K562 (cell line): ENCODE results near the gene PLEKHN1. TPM values are rescaled to one million over a fixed set of nuclear protein-coding genes. Genes with fewer than 3 reads are reported as not detected.

ENCODE experiments used
- ARID3A ChIP-seq: IDR thresholded peaks from 2 replicates; pipeline ENCODE4 v1.6.1; 2012; ENCODE audit warnings: low read depth, low read length, improper control_type of control experiment, borderline replicate concordance
- BRF1 ChIP-seq: IDR thresholded peaks from 3 replicates; pipeline ENCODE4 v1.6.1; 2011; ENCODE audit warnings: borderline replicate concordance, mild to moderate bottlenecking; ENCODE audit not compliant: insufficient read length; ENCODE audit errors: extremely low read depth
- E2F3 ChIP-seq: fragments of 250-450 bp; sonication (Bioruptor Pico); IDR thresholded peaks from 2 replicates; pipeline ENCODE4 v1.4.0; 2020; ENCODE audit warnings: mild to moderate bottlenecking
- FOXK2 ChIP-seq, 2 experiments: fragments of 450-650 bp; IDR thresholded peaks in 1 of 2; conservative IDR thresholded peaks in 1 of 2; 2 replicates each; pipeline ENCODE4 v1.6.1; 2016; ENCODE audit warnings: low read depth in 2 of 2, mild to moderate bottlenecking in 1 of 2
- FOXO4 ChIP-seq: fragments of 450-650 bp; formaldehyde crosslinking; IDR thresholded peaks from 2 replicates; pipeline ENCODE4 v1.4.0; 2020; ENCODE audit warnings: mild to moderate bottlenecking, moderate library complexity
- IRF9 ChIP-seq: fragments of 450-650 bp; IDR thresholded peaks from 2 replicates; pipeline ENCODE4 v1.6.1; 2016; ENCODE audit warnings: missing biosample characterization, missing genetic modification characterization
- JUNB ChIP-seq: fragments of 450-650 bp; formaldehyde crosslinking; conservative IDR thresholded peaks from 2 replicates; pipeline ENCODE4 v1.4.0; 2020; ENCODE audit warnings: mild to moderate bottlenecking
- MAZ ChIP-seq, 2 experiments: fragments of 450-650 bp in 1 of 2; sonication (generic) in 1 of 2; formaldehyde crosslinking; IDR thresholded peaks in 1 of 2; conservative IDR thresholded peaks in 1 of 2; 2 replicates each; pipeline versions ENCODE4 v1.4.0 to v1.5.0; 2020; ENCODE audit warnings: mild to moderate bottlenecking in 1 of 2, missing genetic modification reagents in 1 of 2
- MTA3 ChIP-seq: fragments of 450-650 bp; formaldehyde crosslinking; IDR thresholded peaks from 2 replicates; pipeline ENCODE4 v1.6.1; 2017; ENCODE audit warnings: mild to moderate bottlenecking, borderline replicate concordance
- MYC ChIP-seq, 2 experiments: fragments of 250-450 bp in 1 of 2; sonication (Bioruptor Pico) in 1 of 2; IDR thresholded peaks; 2 replicates each; pipeline versions ENCODE4 v1.5.1 to v1.6.1; 2012 to 2021; ENCODE audit warnings: low read depth in 2 of 2, borderline replicate concordance in 1 of 2, improper control_type of control experiment in 1 of 2, low read length in 1 of 2, mild to moderate bottlenecking in 1 of 2, moderate library complexity in 1 of 2
- NBN ChIP-seq: fragments of 450-650 bp; IDR thresholded peaks from 2 replicates; pipeline ENCODE4 v1.6.1; 2016; ENCODE audit warnings: low read depth, mild to moderate bottlenecking
- NCOA2 ChIP-seq, 2 experiments: fragments of 450-650 bp; IDR thresholded peaks; 2 replicates each; pipeline ENCODE4 v1.6.1; 2018; ENCODE audit warnings: mild to moderate bottlenecking in 2 of 2, moderate library complexity in 1 of 2; ENCODE audit not compliant: partially characterized antibody in 2 of 2
- PML ChIP-seq: IDR thresholded peaks from 2 replicates; pipeline ENCODE4 v1.6.1; 2012; ENCODE audit warnings: low read length, inconsistent platforms
- POLR2G ChIP-seq: fragments of 200-400 bp; formaldehyde crosslinking; IDR thresholded peaks from 2 replicates; pipeline ENCODE4 v1.6.1; 2017; ENCODE audit warnings: low read depth, mild to moderate bottlenecking, antibody characterized with exemption, low read length, moderate library complexity
- RBBP5 ChIP-seq: fragments of 200-600 bp; sonication (generic); IDR thresholded peaks from 2 replicates; pipeline ENCODE4 v1.6.1; 2012; ENCODE audit warnings: borderline replicate concordance, mild to moderate bottlenecking, low read length, control low read depth, inconsistent platforms; ENCODE audit not compliant: insufficient read depth, poor library complexity, severe bottlenecking
- SAFB ChIP-seq: fragments of 200-400 bp; formaldehyde crosslinking; IDR thresholded peaks from 2 replicates; pipeline ENCODE4 v1.6.1; 2017; ENCODE audit warnings: low read depth, low read length, borderline replicate concordance
- TCF15 ChIP-seq: fragments of 250-450 bp; sonication (Bioruptor Pico); IDR thresholded peaks from 2 replicates; pipeline ENCODE4 v1.8.0; 2022; ENCODE audit warnings: moderate library complexity, mild to moderate bottlenecking, inconsistent platforms
- ZNF668 ChIP-seq: fragments of 250-450 bp; sonication (Bioruptor Pico); IDR thresholded peaks from 2 replicates; pipeline ENCODE4 v1.8.0; 2022; ENCODE audit warnings: mild to moderate bottlenecking, inconsistent platforms
- polyA plus RNA-seq, 8 experiments: library from polyadenylated mRNA; depleted of rRNA in 4 of 8; stranded (reverse) in 5 of 8; unstranded in 3 of 8; fragments of >200 nt; fragmentation: Nextera tagmentation in 2 of 8; fragmentation: Illumina TruSeq in 1 of 8; extraction: Ambion mirVana in 2 of 8; extraction: Trizol in 1 of 8; gene quantifications; 2 replicates each; pipeline versions ENCODE4 v1.2.1 to v1.2.3, GENCODE V29; 2011 to 2014; ENCODE audit warnings: inconsistent platforms in 1 of 8, missing spikeins in 1 of 8
- total RNA-seq, 7 experiments: library from RNA; depleted of rRNA in 6 of 7; stranded (reverse); fragments of >200 nt in 6 of 7; fragmentation: Illumina TruSeq in 2 of 7; extraction: Trizol in 2 of 7; gene quantifications; 2 replicates each; pipeline versions ENCODE4 v1.2.1 to v1.2.3, GENCODE V29; 2011 to 2021; ENCODE audit warnings: low replicate concordance in 1 of 7
- TF ChIP-seq, protein P1 (sequence below), 3 experiments: fragments of 200-800 bp in 1 of 3; sonication (Bioruptor generic) in 1 of 3; sonication (generic) in 1 of 3; formaldehyde crosslinking in 1 of 3; IDR thresholded peaks; 2 replicates each; pipeline versions ENCODE4 v1.6.1 to v1.8.0; 2016 to 2022; ENCODE audit warnings: mild to moderate bottlenecking in 2 of 3, missing compliant biosample characterization in 2 of 3, missing genetic modification characterization in 2 of 3, missing genetic modification reagents in 1 of 3

The PLEKHN1 gene
- total and polyA plus RNA-seq, 9 of the 15 experiments (the other 6 are each of a cell fraction or from before 2014, with no cell fraction given): 0.07 to 1.5 (median 0.13) TPM; not detected in 2

GRCh38 chr1:958823-959730 is 7.2 kb upstream of the PLEKHN1 start, which contains the start of gene NOC2L (continued):
- no peak for TF ChIP-seq NCOA2 (IDR thresholded peaks at IDR 0.05; ENCODE audit: partially characterized antibody in 2 of 2)
- peak; percentile 43; the same call in 1 of the 2 replicates for TF ChIP-seq PML
- TF ChIP-seq POLR2G: peak; percentile 88
- TF ChIP-seq ZNF668 (CRISPR knock-in tag): no peak
- no peak for TF ChIP-seq NBN
- TF ChIP-seq FOXO4 (CRISPR knock-in tag): no peak
- TF ChIP-seq IRF9 (tag): no peak
- TF ChIP-seq, protein P1, sequence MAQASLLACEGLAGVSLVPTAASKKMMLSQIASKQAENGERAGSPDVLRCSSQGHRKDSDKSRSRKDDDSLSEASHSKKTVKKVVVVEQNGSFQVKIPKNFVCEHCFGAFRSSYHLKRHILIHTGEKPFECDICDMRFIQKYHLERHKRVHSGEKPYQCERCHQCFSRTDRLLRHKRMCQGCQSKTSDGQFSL (CRISPR knock-in tag; IDR thresholded peaks at IDR 0.05): no peak
- TF ChIP-seq, protein P1 (tag; IDR thresholded peaks at IDR 0.05): no peak
- TF ChIP-seq RBBP5: peak; percentile 84
- TF ChIP-seq E2F3: no peak
- TF ChIP-seq TCF15 (CRISPR knock-in tag): no peak
- peak; percentile 71 to 87 for TF ChIP-seq MAZ (CRISPR knock-in tag; conservative IDR thresholded peaks at IDR 0.05 in 1 of 2, IDR thresholded peaks at IDR 0.05 in 1 of 2)
- no peak for TF ChIP-seq BRF1
- TF ChIP-seq MYC (IDR thresholded peaks at IDR 0.05; ENCODE audit: low read depth, low read length): peak; percentile 94
- TF ChIP-seq MYC (CRISPR knock-in tag; IDR thresholded peaks at IDR 0.05; ENCODE audit: borderline replicate concordance, low read depth): peak; percentile 92; the same call in 1 of the 2 replicates
- TF ChIP-seq FOXK2 (conservative IDR thresholded peaks at IDR 0.05 in 1 of 2, IDR thresholded peaks at IDR 0.05 in 1 of 2; ENCODE audit: low read depth in 2 of 2): peak in 1 of 2 experiments; percentile 75; a peak in 1 of 4 replicates
- TF ChIP-seq ARID3A: no peak
- no peak for TF ChIP-seq MTA3
- no peak for TF ChIP-seq JUNB
- peak; percentile 43; the same call in 1 of the 2 replicates for TF ChIP-seq SAFB
